HepG2 (cell line): ENCODE data around the gene AMZ2. TPM values are rescaled to one million over a fixed set of nuclear protein-coding genes. Genes with fewer than 3 reads are reported as not detected.
A peak's percentile ranks its signal among the peaks of the same experiment; 100 is the strongest.

Experiments used
- ATAC-seq: fragments of 200-7000 bp; cut with Tn5 transposase; 3 replicates; pipeline ENCODE4 v1.9.1; 2020; ENCODE audit warnings: mild to moderate bottlenecking, moderate library complexity
- BruUV-seq: library from RNA; stranded (reverse); fragments of 400-500 nt; replicated peaks from 2 replicates; lab custom pipeline; 2021; lab: Mats Ljungman, UMichigan
- CTCF ChIA-PET: fragments of 300-600 bp; formaldehyde crosslinking; extraction: SDS; loops from one replicate; lab custom pipeline; 2021; ENCODE audit warnings: low total read pairs, inconsistent platforms, low intra/inter-chr PET ratio; lab: Yijun Ruan, JAX
- POLR2A ChIA-PET: fragments of 350-600 bp; sonication (Branson Sonifier 250); formaldehyde crosslinking; loops from one replicate; lab custom pipeline; 2020; ENCODE audit warnings: antibody characterized with exemption, inconsistent platforms; lab: Yijun Ruan, JAX
- DNase-seq: peaks from one replicate; pipeline ENCODE4 v3.0.0-alpha.2; 2015; ENCODE audit warnings: low spot score
- FAIRE-seq: peaks from 3 replicates; lab custom pipeline; 2011; peaks lifted over from hg19 to GRCh38; lab: Jason Lieb, UNC
- H2AFZ ChIP-seq: one replicate; pipeline ENCODE4 v1.6.1; 2011; ENCODE audit warnings: low read length, inconsistent platforms
- H3K27ac ChIP-seq: fragments of 300-600 bp; 3 replicates; pipeline ENCODE4 v1.8.0; 2011; ENCODE audit warnings: mixed run types, mild to moderate bottlenecking, mixed read lengths, low read length, inconsistent platforms; ENCODE audit not compliant: insufficient read depth; ENCODE audit errors: extremely low read length
- H3K27me3 ChIP-seq, 2 experiments: fragments of 200-600 bp in 1 of 2; 2 replicates in 1 of 2; 3 replicates in 1 of 2; pipeline versions ENCODE4 v1.6.0 to v1.8.0; 2011; ENCODE audit warnings: low read length in 2 of 2, mild to moderate bottlenecking in 2 of 2, moderate library complexity in 2 of 2, inconsistent platforms in 1 of 2; ENCODE audit not compliant: insufficient read depth in 2 of 2, control insufficient read depth in 1 of 2
- H3K36me3 ChIP-seq, 2 experiments: fragments of 200-600 bp in 1 of 2; replicated peaks in 1 of 2; 2 replicates in 1 of 2; 3 replicates in 1 of 2; pipeline versions ENCODE4 v1.5.1 to v1.8.0; 2011; ENCODE audit warnings: low read length in 2 of 2, inconsistent platforms in 1 of 2; ENCODE audit not compliant: insufficient read depth in 2 of 2, control insufficient read depth in 1 of 2
- H3K4me1 ChIP-seq: 2 replicates; pipeline ENCODE4 v1.5.1; 2012; ENCODE audit warnings: low read length, inconsistent platforms; ENCODE audit not compliant: insufficient read depth
- H3K4me2 ChIP-seq: 2 replicates; pipeline ENCODE4 v1.6.0; 2011; ENCODE audit warnings: low read depth, low read length, inconsistent platforms
- H3K4me3 ChIP-seq, 3 experiments: fragments of 200-600 bp in 1 of 3; sonication (generic), shearing (Covaris generic) in 1 of 3; replicated peaks in 1 of 3; 2 replicates each; pipeline ENCODE4 v1.5.1; 2011 to 2016; ENCODE audit warnings: low read length in 3 of 3, inconsistent platforms in 2 of 3, low read depth in 2 of 3, mild to moderate bottlenecking in 2 of 3, control low read depth in 1 of 3, mixed read lengths in 1 of 3; ENCODE audit not compliant: insufficient read depth in 1 of 3
- H3K79me2 ChIP-seq: one replicate; pipeline ENCODE4 v1.6.1; 2011; ENCODE audit warnings: low read length, inconsistent platforms; ENCODE audit not compliant: insufficient read depth
- H3K9ac ChIP-seq: 2 replicates; pipeline ENCODE4 v1.6.0; 2011; ENCODE audit warnings: mild to moderate bottlenecking, low read depth, low read length, inconsistent platforms; ENCODE audit not compliant: insufficient read depth
- H3K9me3 ChIP-seq: 2 replicates; pipeline ENCODE4 v1.5.1; 2012; ENCODE audit warnings: mild to moderate bottlenecking, low read length
- H4K20me1 ChIP-seq: 2 replicates; pipeline ENCODE4 v1.6.0; 2011; ENCODE audit warnings: inconsistent platforms, mild to moderate bottlenecking, low read length, moderate library complexity; ENCODE audit not compliant: insufficient read depth
- E2F5 ChIP-seq: sonication (generic); formaldehyde crosslinking; conservative IDR thresholded peaks from 2 replicates; pipeline ENCODE4 v1.4.0; 2020; ENCODE audit warnings: missing genetic modification reagents
- EZH2 ChIP-seq: conservative IDR thresholded peaks from 2 replicates; pipeline ENCODE4 v1.6.1; 2012; ENCODE audit warnings: mild to moderate bottlenecking, low read depth, low read length, moderate library complexity
- HOXA3 ChIP-seq: sonication (generic); formaldehyde crosslinking; IDR thresholded peaks from 2 replicates; pipeline ENCODE4 v1.5.0; 2020; ENCODE audit warnings: missing genetic modification reagents
- KLF11 ChIP-seq: IDR thresholded peaks from 2 replicates; pipeline ENCODE4 v1.6.1; 2016; ENCODE audit warnings: missing compliant biosample characterization
- PAWR ChIP-seq: sonication (generic); formaldehyde crosslinking; IDR thresholded peaks from 2 replicates; pipeline ENCODE4 v1.4.0; 2020; ENCODE audit warnings: missing genetic modification reagents, mild to moderate bottlenecking, borderline replicate concordance
- RFX5 ChIP-seq: IDR thresholded peaks from 2 replicates; pipeline ENCODE4 v1.6.1; 2011; ENCODE audit warnings: low read depth, low read length, improper control_type of control experiment
- ZNF496 ChIP-seq: sonication (generic); formaldehyde crosslinking; IDR thresholded peaks from 2 replicates; pipeline ENCODE4 v1.8.1; 2023; ENCODE audit warnings: mild to moderate bottlenecking, moderate library complexity, missing genetic modification reagents; ENCODE audit not compliant: insufficient replicate concordance
- ZNF567 ChIP-seq: sonication (generic); formaldehyde crosslinking; IDR thresholded peaks from 2 replicates; pipeline ENCODE4 v1.8.1; 2023; ENCODE audit warnings: mild to moderate bottlenecking, missing genetic modification reagents, borderline replicate concordance
- ZNF569 ChIP-seq: sonication (generic); formaldehyde crosslinking; IDR thresholded peaks from 2 replicates; pipeline ENCODE4 v1.5.0; 2020; ENCODE audit warnings: mild to moderate bottlenecking, missing genetic modification reagents, moderate library complexity, borderline replicate concordance
- WGBS: methylation state at CpG from one replicate; pipeline ENCODE4 v1.1.6; 2017; ENCODE audit warnings: low lambda C conversion rate; 5-methylcytosine and 5-hydroxymethylcytosine counted together
- in situ Hi-C: cut with HindIII; loops from 2 replicates; pipeline ENCODE4 v1.10.0; 2017; ENCODE audit warnings: low pct_unique_long_range_greater_than_20kb; ENCODE audit not compliant: extremely low pct_ligation_motif_present
- intact Hi-C: fragments of 100-400 bp; cut with micrococcal nuclease; formaldehyde crosslinking; loops from one replicate; pipeline ENCODE4 v1.10.0; 2022; ENCODE audit not compliant: unreplicated experiment
- polyA plus RNA-seq, 8 experiments: library from polyadenylated mRNA; depleted of rRNA in 3 of 8; stranded (reverse) in 7 of 8; unstranded in 1 of 8; fragments of >200 nt; fragmentation: Illumina TruSeq in 4 of 8; extraction: Trizol in 4 of 8; gene quantifications; 2 replicates each; pipeline versions ENCODE4 v1.2.1 to v1.2.3, GENCODE V29; 2011 to 2016; ENCODE audit warnings: low read depth in 4 of 8, missing spikeins in 1 of 8, mixed read lengths in 1 of 8; ENCODE audit not compliant: insufficient read depth in 1 of 8
- total RNA-seq, 5 experiments: library from RNA; depleted of rRNA; stranded (reverse); fragments of >200 nt; fragmentation: Illumina TruSeq; extraction: Trizol; gene quantifications; 2 replicates each; pipeline ENCODE4 v1.2.3, GENCODE V29; 2016; ENCODE audit warnings: low read depth in 1 of 5

Gene AMZ2
- total and polyA plus RNA-seq, 2 of the 13 experiments (the other 11 are each of a cell fraction or from before 2014, with no cell fraction given), result 86.9 to 90.2 TPM

- Histone ChIP-seq H2AFZ (no peak overlapping the region), H3K36me3 (no peaks in the 10 kb centered on the region), H3K4me1 (peaks cover 58% of the 10 kb centered on the region), H3K4me3 (no peak overlapping the region), H4K20me1 (no peaks in the 10 kb centered on the region), H3K4me2 (no peak overlapping the region), H3K27ac (no peak overlapping the region), H3K9me3 (no peaks in the 10 kb centered on the region), H3K79me2 (peaks cover 3% of the 10 kb centered on the region), H3K27me3 (peaks cover 0 to 3% of the 10 kb centered on the region in 2 experiments; a peak in 1 of 5 replicates), H3K9ac (no peak overlapping the region)
- ChIA-PET POLR2A (interaction anchor here (1.2 kb wide), 2 partner anchors 89 to 105 kb away, joined by 3 to 4 read pairs; no protein-coding TSS in a partner anchor), CTCF (no interaction called here)
- WGBS, result 82% methylated on average over 3 of the region's 3 CpGs
- in situ Hi-C loops, result loop anchor here (5.0 to 25.0 kb wide), 2 partner anchors 83 to 468 kb away; no protein-coding TSS in a partner anchor
- ATAC-seq, result no peak
- no peak for TF ChIP-seq PAWR (CRISPR knock-in tag)
- peak; percentile 96 for TF ChIP-seq RFX5
- BruUV-seq, result no TSS peak
- intact Hi-C loops, result no loop called here
- no peak for DNase-seq
- no peak for FAIRE-seq
Measured at GRCh38 chr17:68294196-68294555, 46.3 kb downstream of the AMZ2 start.

GRCh38 chr17:68294617-68295016 lies 46.8 kb downstream of the AMZ2 start:
- TF ChIP-seq ZNF496 (CRISPR knock-in tag) (no peak), ZNF567 (CRISPR knock-in tag) (no peak), EZH2 (no peak), HOXA3 (CRISPR knock-in tag) (no peak), ZNF569 (no peak), E2F5 (CRISPR knock-in tag) (no peak), KLF11 (CRISPR knock-in tag) (no peak)
- TF ChIP-seq, all 625 proteins: peak for 0
- Histone ChIP-seq H3K4me3 (no peak overlapping the region), H3K4me2 (no peak overlapping the region), H3K9ac (no peak overlapping the region), H3K27ac (no peak overlapping the region), H2AFZ (no peak overlapping the region), H3K9me3 (no peaks in the 10 kb centered on the region), H3K4me1 (peaks cover 53% of the 10 kb centered on the region), H3K36me3 (no peaks in the 10 kb centered on the region), H3K27me3 (peaks cover 0 to 3% of the 10 kb centered on the region in 2 experiments; a peak in 1 of 5 replicates), H4K20me1 (no peaks in the 10 kb centered on the region), H3K79me2 (peaks cover 3% of the 10 kb centered on the region)
- in situ Hi-C loops, result loop anchor here (5.0 to 25.0 kb wide), 2 partner anchors 83 to 468 kb away; no protein-coding TSS in a partner anchor
- WGBS, result 99% methylated on average over 4 of the region's 4 CpGs
- intact Hi-C loops, result no loop called here
- no peak for DNase-seq
- no TSS peak for BruUV-seq
- POLR2A ChIA-PET, result interaction anchor here (1.2 kb wide), 2 partner anchors 89 to 104 kb away, joined by 3 to 4 read pairs; no protein-coding TSS in a partner anchor
- FAIRE-seq, result no peak
- CTCF ChIA-PET, result no interaction called here
- ATAC-seq, result no peak
